Measurements from ENCODE around the gene PILRA.
"Not testable (repeated sequence)": the region's sequence is repeated elsewhere in the genome, so short reads cannot be mapped to it uniquely, and the experiment has no call there.

Gene PILRA

DNA sequence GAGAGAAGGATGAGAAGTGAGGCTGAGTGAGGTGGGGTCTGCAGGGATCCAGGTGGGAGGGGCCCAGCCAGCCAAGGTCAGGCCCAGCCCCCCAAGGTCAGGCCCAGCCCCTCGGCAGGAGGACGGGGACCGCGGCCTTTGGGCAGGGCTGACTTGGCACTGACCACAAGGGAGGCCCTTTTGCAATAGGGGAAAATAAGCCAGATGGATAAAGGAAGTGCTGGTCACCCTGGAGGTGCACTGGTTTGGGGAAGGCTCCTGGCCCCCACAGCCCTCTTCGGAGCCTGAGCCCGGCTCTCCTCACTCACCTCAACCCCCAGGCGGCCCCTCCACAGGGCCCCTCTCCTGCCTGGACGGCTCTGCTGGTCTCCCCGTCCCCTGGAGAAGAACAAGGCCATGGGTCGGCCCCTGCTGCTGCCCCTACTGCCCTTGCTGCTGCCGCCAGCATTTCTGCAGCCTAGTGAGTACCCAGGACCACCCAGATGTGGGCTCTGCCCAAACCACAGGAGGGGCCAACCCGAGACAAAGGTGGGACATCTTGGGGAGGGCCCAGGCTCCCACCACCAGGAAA lies at the start of gene PILRA:
TSS of gene PILRA (plus strand) at position 227 of the 571 bp plus-strand sequence. CDS start at position 397, 170 bp downstream.
- peak; percentile 22 for DNase-seq (ENCODE audit: low read depth)

DNA sequence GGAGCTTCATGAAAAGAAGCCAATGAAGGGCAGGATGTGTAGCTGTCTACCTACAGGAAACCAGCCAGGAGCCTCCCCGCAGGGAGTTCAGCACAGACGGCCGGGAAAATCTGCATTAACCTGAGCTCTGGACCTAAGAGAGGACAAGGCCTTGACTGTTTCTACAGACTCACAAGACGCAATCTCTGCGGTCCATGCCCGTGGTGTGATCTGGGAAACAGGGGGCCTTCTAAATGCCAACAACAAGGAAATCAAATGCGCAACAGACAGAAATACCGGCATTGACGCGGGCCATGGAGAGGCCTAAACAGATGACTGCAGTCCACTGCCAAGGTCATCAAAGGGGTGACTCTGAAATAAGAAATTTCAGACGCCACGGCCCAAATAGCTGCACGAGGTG lies 49.1 kb upstream of the PILRA start:
- not testable (repeated sequence) for DNase-seq (ENCODE audit: low read depth)

DNA sequence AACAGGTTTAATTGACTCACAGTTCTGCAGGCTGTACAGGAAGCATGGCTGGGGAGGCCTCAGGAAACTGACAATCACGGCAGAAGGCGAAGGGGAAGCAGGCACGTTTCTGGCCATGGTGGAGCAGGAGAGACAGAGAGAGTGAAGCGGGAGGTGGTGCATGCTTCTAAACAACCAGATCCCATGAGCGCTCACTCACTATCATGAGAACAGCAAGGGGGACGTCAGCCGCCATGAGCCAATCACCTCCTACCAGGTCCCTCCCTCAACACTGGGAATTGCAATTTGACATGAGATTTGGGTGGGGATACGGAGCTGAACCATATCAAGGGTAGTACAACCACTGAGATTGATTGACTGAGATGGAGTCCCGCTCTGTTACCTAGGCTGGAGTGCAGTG lies 47.6 kb upstream of the PILRA start:
- DNase-seq (ENCODE audit: low read depth), result not testable (repeated sequence)

DNA sequence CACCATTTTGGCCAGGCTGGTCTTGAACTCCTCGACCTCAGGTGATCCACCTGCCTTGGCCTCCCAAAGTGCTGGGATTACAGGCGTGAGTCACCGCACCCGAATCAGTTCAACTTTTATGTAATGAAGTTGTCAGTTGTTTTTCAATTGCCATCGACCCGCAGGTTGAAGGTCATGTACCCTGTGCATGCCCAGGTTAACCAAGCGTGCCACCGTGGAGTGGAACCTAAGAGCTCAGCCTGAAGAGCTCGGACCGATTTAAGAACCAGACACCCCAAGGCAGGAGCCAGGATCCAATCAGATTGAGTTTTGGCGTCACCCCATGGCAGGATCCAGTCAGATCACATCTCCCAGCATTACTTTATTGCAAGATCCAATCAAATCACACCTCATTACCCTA lies 46.4 kb upstream of the PILRA start:
- not testable (repeated sequence) for DNase-seq (ENCODE audit: low read depth)

DNA sequence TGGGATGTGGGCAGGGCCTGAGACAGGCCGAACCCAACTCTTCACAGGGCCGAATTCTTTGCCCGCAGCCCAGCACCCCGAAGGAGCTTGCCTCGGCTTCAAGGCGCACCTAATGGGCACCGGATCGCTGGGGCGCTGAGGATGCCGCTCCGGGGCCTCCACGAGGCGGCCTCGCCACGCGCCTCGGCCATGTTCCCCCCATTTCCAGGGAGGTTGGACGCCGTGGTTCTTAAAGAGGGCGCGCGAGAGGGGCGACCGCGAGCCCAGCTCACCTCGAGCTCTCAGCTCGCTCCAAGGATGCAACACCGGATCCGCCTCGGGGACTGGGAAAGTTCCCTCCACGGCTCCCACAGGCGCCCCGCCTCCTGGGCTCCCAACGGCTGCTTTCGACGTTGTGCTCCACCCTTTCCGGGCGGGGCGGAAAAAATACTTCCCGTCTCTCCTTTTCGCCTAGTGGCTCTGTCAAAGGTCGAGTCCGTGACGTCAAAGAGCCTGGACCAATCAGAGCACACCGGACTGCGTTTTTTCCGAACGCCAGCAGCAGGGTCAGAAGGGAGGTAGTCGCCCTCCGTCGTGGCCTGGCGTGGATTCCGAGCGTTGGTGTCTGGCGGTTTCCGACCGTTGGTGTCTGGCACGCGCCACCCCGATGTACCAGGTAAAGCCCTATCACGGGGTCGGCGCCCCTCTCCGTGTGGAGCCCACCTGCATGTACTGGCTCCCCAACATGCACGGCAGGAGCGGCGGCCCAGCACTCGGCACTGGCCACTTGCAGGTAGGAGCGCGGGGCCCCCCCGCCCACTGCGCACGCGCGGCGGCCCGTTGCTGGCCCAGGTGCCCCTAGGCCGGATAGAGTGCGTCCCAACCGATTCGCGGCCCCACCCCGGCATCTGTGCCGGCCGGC lies 37.5 kb upstream of the PILRA start:
- DNase-seq (ENCODE audit: low read depth), result peak; percentile 92

DNA sequence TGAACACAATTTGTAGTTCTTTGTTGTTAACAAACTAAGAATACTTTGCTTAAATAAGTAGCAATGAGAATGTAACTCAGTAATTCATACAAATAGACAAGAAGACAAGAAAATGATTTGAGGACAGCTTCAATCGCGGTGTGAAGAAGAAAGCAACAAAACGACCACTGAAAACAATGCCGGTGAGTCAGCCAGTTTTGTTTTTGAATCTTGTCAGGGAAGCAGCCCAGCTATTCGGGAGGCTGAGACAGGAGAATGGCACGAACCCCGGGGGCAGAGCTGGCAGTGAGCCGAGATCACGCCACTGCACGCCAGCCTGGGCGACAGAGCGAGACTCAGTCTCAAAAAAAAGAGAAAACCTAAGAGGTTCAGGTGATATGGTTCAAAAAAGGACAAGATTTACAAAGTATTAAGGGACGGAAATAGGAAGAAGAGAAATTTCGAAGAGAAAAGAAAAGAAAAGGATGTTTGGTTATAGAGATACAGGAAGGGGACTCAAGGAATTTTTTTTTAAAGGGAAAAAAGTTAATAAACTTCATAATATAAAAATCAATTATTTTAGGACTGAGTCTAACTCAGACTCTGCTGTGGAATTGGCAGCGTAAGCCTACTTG lies 35.1 kb upstream of the PILRA start:
- DNase-seq (ENCODE audit: low read depth), result not testable (repeated sequence)

GRCh38 chr7:100341286-100341685 lies 32.0 kb upstream of the PILRA start:
- not testable (repeated sequence) for DNase-seq (ENCODE audit: low read depth)

- no peak for DNase-seq (ENCODE audit: low read depth)
Measured at GRCh38 chr7:100342765-100343164, 30.5 kb upstream of the PILRA start.

- DNase-seq (ENCODE audit: low read depth), result not testable (repeated sequence)
Measured at GRCh38 chr7:100344124-100344559, 29.1 kb upstream of the PILRA start.

DNA sequence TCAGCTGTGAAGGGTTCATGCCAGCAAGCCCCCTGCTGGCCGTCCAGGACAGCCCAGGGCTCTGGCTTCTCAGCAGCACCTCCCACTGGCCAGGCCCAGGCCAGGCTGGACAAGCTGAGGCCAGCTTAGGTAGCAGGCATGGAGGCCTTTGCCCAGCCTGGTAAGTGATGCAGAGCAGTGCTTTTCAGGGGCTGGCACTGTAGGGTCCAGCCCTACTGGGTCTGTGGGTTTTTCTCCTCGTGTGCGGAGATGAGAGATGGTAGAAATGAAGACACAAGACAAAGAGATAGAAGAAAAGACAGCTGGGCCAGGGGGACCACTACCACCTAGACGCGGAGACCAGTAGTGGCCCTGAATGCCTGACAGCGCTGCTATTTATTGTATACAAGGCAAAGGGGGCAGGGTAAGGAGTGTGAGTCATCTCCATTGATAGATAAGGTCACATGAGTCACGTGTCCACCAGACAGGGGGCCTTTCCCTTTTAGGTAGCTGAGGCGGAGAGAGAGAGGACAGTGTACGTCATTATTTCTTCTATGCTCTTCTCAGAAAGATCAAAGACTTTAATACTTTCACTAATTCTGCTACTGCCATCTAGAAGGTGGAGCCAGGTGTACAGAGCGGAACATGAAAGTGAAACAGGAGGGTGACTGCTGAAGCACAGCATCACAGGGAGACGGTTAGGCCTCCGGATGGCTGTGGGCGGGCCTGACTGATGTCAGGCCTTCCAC lies 28.6 kb upstream of the PILRA start:
- peak; percentile 78 for DNase-seq (ENCODE audit: low read depth)

DNA sequence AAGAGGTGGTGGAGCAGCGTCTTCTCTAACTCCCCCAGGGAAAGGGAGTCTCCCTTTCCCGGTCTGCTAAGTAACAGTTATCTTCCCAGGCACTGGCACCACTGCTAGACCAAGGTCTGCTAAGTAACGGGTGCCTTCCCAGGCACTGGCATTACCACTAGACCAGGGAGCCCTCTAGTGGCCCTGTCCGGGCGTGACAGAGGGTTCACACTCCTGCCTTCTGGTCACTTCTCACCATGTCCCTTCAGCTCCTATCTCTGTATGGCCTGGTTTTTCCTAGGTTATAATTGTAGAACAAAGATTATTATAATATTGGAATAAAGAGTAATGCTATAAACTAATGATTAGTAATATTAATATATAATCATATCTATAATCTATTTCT lies 28.0 kb upstream of the PILRA start:
- peak; percentile 42 for DNase-seq (ENCODE audit: low read depth)

DNA sequence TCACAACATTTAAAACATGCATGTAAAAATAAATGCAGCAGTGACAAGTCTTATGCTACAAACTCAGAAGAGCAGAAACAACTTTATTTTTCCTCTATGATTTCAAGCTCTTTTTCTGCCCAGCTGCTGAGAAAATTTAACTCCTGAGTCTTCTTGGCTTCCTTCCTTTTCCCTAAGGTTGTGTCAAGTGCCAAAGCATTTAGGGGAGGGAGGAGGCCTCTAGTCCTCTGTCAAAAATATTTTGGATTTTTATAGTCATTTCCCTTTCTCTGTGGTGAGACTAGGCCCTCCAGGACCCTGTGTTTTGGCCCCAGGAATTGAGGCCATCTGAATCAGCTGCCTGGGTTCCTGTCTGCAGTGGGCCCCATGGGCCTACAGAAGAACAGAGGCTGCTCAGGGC lies 26.4 kb upstream of the PILRA start:
- no peak for DNase-seq (ENCODE audit: low read depth)

- DNase-seq (ENCODE audit: low read depth), result no peak
Measured at GRCh38 chr7:100348805-100349204, 24.5 kb upstream of the PILRA start.

DNA sequence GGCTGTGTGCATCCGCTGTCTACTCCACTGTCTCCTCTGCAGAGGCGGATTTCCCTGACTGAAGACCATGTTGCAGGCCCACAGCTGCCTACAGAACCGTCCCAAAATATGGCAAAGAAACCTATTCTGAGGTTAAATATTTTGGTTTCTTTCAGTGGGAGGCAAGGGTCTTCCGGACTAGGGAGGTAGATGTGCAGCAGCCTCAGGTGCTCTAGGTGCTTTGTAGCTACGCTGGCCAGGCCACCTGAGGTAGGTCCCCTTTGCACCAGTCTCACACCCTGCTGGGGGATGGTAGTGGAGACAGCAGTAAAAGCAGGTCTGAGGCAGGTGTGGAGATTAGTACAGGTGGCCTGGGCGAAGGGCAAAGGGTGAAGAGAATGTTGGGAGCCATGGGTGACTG lies 23.5 kb upstream of the PILRA start:
- no peak for DNase-seq (ENCODE audit: low read depth)

DNA sequence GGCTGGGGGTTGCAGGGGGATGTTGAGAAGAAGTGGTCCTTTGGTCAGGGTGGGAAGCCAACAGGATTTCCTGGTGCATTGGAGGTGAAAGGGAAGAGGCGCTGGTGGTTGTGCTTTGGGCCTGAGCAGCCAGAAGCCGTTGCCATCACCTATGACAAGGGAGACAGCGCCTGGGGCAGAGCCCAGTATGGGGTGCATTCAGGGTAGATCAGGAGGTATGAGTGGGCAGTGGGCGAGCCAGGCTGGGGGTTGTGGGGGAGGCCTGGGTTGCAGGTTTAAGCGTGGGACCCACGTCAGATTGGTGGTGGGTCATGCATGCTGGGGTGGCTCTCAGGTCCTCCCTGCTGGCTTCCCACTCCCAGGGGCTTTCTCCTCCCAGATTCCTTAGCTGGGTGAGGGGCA lies 21.6 kb upstream of the PILRA start:
- DNase-seq (ENCODE audit: low read depth), result no peak

- not testable (repeated sequence) for DNase-seq (ENCODE audit: low read depth)
Measured at GRCh38 chr7:100352230-100352781, 21.0 kb upstream of the PILRA start.

GRCh38 chr7:100352984-100353684 lies 20.2 kb upstream of the PILRA start:
- no peak for DNase-seq (ENCODE audit: low read depth)

DNA sequence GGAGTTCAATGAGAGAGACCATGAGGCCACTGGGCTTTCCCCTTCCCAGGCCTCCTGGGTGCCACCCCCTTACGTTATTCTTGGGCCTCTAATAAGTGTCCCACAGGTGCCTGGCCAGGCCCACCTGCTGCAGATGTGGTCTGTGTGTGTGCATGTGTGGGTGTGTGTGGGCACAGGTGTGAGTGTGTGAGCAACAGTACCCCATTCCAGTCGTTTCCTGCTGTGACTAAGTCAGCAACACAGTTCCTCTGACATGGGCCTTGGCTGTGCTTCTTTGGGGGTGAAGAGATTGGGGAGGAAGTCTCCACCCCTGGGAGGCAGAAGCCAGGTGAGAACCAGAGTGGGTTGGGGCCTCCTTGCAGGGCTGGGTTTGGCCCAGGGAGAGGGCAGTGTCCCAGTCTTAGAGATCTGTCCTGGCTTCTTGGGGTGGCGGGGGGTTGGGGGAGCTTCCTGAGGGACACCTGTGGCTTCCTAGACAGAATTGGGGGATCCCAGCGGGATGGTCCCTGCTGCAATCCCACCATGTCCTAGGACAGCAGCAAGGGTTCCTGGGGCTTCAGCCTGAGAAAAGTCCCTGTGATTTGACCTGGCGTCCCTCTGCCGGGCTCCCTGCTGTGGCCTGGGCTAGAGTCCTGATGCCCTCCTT lies 19.5 kb upstream of the PILRA start:
- DNase-seq (ENCODE audit: low read depth), result no peak

- DNase-seq (ENCODE audit: low read depth), result no peak
Measured at GRCh38 chr7:100356416-100357068, 16.7 kb upstream of the PILRA start.

DNA sequence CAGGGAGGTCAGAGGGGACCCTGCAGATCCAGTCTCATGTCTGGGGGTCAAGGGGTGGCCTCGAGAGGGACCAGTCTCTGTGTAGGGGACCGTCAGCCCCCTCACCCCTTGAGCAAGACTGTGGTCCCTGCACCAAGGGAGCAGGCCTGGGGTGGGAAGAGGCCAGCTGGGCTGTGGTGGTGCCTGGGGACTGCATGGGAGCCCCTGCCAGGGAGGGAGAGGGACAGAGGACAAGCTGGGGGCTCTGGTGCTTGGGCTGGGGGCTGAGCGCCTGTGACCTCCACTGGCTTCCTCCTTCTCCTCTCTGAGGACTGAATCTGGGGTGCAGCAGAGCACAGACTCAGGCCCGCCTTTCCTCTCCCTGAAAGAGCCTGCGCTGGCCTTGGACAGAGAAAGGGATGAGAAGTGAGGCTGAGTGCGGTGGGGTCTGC lies 16.1 kb upstream of the PILRA start:
- no peak for DNase-seq (ENCODE audit: low read depth)

Data from amniotic epithelial cell (primary cell).